SJSA1 (cell line): ENCODE data around the gene PC. TPM values are rescaled to one million over a fixed set of nuclear protein-coding genes. Genes with fewer than 3 reads are reported as not detected.

ENCODE experiments used
- DNase-seq, 2 experiments: peaks; one replicate each; pipeline ENCODE4 v3.0.0-alpha.2; 2015 to 2020; ENCODE audit warnings: low spot score in 2 of 2, low read depth in 1 of 2
- H3K27ac ChIP-seq: fragments of 250-450 bp; sonication (Bioruptor Pico); 2 replicates; pipeline ENCODE4 v1.5.1; 2020; ENCODE audit warnings: mild to moderate bottlenecking, moderate library complexity
- H3K27me3 ChIP-seq: fragments of 250-450 bp; sonication (Bioruptor Pico); replicated peaks from 2 replicates; pipeline ENCODE4 v1.5.1; 2020; ENCODE audit warnings: mild to moderate bottlenecking, moderate library complexity
- H3K36me3 ChIP-seq: fragments of 250-450 bp; sonication (Bioruptor Pico); 2 replicates; pipeline ENCODE4 v1.5.1; 2020; ENCODE audit warnings: mild to moderate bottlenecking
- H3K4me1 ChIP-seq: fragments of 250-450 bp; sonication (Bioruptor Pico); replicated peaks from 2 replicates; pipeline ENCODE4 v1.6.1; 2021; ENCODE audit warnings: mild to moderate bottlenecking
- H3K4me3 ChIP-seq: fragments of 250-450 bp; sonication (Bioruptor Pico); 2 replicates; pipeline ENCODE4 v1.5.1; 2020; ENCODE audit warnings: mild to moderate bottlenecking
- H3K9me3 ChIP-seq: fragments of 250-450 bp; sonication (Bioruptor Pico); replicated peaks from 2 replicates; pipeline ENCODE4 v1.5.1; 2020; ENCODE audit warnings: mild to moderate bottlenecking
- total RNA-seq: library from RNA; depleted of rRNA; stranded (reverse); fragments of >200 nt; shearing (Covaris generic); gene quantifications from 2 replicates; pipeline ENCODE4 v1.2.3, GENCODE V29; 2014

PC gene
- total RNA-seq, 1 experiment from 2014 or later, result 42.0 TPM

DNA sequence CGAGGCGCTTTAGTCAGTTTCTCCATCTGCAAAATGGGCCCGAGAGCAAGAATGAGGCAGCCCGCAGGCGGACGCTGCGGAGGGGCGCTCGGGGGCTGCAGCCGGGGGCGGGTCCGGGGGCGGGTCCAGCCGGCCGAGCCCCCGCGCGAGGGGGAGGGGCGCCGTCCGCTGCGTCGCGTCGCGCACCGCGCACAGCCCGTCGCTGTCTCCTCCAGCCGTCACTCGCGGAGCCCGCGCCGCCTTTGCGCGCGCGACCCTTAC is 282 bp downstream of the PC start:
- Histone ChIP-seq H3K4me1 (peaks cover 22% of the 10 kb centered on the region), H3K27me3 (no peaks in the 10 kb centered on the region), H3K27ac (peak overlapping the region; percentile 32; the same call in 1 of the 2 replicates), H3K4me3 (peak overlapping the region; percentile 82), H3K9me3 (peaks cover 8% of the 10 kb centered on the region; the same call in 1 of the 2 replicates), H3K36me3 (peaks cover 8% of the 10 kb centered on the region)
- no peak for DNase-seq

GRCh38 chr11:66956689-66957290 is 1.4 kb downstream of the PC start:
- Histone ChIP-seq H3K9me3 (peaks cover 8% of the 10 kb centered on the region; the same call in 1 of the 2 replicates), H3K4me3 (no peak overlapping the region), H3K27ac (no peak overlapping the region), H3K4me1 (peaks cover 22% of the 10 kb centered on the region), H3K36me3 (peaks cover 16% of the 10 kb centered on the region), H3K27me3 (no peaks in the 10 kb centered on the region)
- DNase-seq, result peak in 1 of 2 experiments; percentile 54

DNA sequence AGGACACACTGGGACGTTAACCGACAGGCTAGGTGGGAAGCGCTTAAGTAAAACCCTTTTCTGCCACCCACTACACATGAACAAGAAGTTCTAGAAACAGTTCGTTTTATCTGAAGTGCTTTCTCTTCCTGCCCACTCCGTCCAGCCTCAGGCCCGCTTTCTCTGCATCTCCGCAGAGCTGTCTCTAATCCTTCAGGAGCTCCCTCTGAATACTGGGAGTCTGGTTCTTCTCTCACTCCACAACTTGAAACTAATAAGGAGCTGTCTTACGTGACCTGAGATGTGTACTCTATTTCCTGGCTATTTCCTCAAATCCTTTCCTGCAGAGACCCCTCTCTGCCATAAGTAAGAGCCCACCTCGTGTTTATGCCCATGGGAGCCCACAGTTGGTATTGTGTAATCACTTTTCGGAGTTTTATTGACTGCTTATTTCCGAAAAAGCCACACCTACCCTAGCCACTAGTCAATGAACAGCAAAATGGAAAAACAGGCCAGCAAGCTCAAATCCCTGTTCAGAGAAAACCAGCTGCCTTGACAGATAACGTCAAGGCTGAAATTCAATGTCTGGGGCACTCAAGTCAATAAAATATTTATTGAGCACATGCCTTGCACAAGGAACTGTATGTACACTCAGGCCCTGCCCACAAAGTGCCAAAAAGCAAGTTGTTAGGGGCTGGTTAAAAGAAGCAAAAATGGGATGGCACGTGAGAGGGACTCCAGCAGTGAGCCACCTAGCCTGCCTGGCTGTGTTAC is 4.9 kb downstream of the PC start:
- Histone ChIP-seq H3K4me1 (peaks cover 21% of the 10 kb centered on the region), H3K27me3 (no peaks in the 10 kb centered on the region), H3K4me3 (no peak overlapping the region), H3K36me3 (peaks cover 31% of the 10 kb centered on the region), H3K9me3 (no peaks in the 10 kb centered on the region), H3K27ac (no peak overlapping the region)
- no peak for DNase-seq

GRCh38 chr11:66951927-66952337 is 6.3 kb downstream of the PC start:
- DNase-seq, result no peak
- H3K27ac ChIP-seq, result no peak overlapping the region
- H3K4me3 ChIP-seq, result no peak overlapping the region
- H3K36me3 ChIP-seq, result peaks cover 34% of the 10 kb centered on the region
- no peaks in the 10 kb centered on the region for H3K27me3 ChIP-seq
- no peaks in the 10 kb centered on the region for H3K9me3 ChIP-seq
- peaks cover 12% of the 10 kb centered on the region for H3K4me1 ChIP-seq

DNA sequence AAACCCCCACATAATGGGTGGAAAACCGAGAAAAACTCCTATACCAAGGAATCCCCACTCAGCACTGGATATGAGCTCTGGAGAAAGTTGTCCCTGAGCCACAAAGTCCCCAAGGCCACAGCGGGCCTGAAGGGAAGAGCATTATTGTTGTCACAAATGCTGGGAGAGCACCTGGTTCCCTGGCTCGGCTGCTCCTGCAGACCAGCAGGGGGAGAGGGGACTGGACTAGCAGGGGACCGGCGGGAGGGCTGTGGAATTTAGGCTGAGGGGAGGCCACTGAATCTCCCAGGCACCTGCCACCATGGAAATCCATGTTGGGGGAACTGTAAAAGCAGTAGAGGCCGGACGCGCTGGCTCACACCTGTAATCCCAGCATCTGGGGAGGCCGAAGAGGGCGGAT is 7.0 kb downstream of the PC start:
- no peak for DNase-seq
- no peaks in the 10 kb centered on the region for H3K27me3 ChIP-seq
- no peak overlapping the region for H3K27ac ChIP-seq
- no peaks in the 10 kb centered on the region for H3K9me3 ChIP-seq
- peaks cover 7% of the 10 kb centered on the region for H3K4me1 ChIP-seq
- H3K4me3 ChIP-seq, result no peak overlapping the region
- H3K36me3 ChIP-seq, result peaks cover 34% of the 10 kb centered on the region

DNA sequence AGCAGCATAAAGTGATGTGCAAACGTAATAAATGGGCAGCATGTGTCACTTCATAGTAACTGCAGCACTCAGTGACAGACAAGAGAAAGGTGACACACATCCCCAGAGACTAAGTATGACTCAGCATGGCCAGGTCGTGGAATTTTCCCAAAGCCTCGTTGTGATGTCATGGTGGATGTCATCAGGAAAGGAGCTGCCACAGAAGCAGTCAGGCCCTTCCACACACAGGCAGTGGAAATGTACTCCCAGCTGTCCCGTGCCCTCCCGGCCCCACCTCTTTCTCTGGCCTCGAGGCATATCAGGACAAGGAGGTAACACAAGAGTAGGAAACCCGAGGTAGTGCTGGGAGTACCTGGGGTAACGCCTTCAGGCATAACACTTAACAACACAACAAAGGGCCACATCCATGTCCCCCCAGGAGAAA is 8.1 kb downstream of the PC start:
- no peaks in the 10 kb centered on the region for H3K27me3 ChIP-seq
- H3K27ac ChIP-seq, result peak overlapping the region; percentile 30
- DNase-seq, result peak; percentile 88 to 91
- H3K36me3 ChIP-seq, result peaks cover 33% of the 10 kb centered on the region
- H3K4me1 ChIP-seq, result peaks cover 7% of the 10 kb centered on the region
- no peaks in the 10 kb centered on the region for H3K9me3 ChIP-seq
- no peak overlapping the region for H3K4me3 ChIP-seq

GRCh38 chr11:66938582-66939135 is 19.5 kb downstream of the PC start:
- Histone ChIP-seq H3K27ac (no peak overlapping the region), H3K4me3 (no peak overlapping the region), H3K36me3 (peaks cover 7% of the 10 kb centered on the region), H3K27me3 (no peaks in the 10 kb centered on the region), H3K9me3 (no peaks in the 10 kb centered on the region), H3K4me1 (no peaks in the 10 kb centered on the region)
- no peak for DNase-seq

DNA sequence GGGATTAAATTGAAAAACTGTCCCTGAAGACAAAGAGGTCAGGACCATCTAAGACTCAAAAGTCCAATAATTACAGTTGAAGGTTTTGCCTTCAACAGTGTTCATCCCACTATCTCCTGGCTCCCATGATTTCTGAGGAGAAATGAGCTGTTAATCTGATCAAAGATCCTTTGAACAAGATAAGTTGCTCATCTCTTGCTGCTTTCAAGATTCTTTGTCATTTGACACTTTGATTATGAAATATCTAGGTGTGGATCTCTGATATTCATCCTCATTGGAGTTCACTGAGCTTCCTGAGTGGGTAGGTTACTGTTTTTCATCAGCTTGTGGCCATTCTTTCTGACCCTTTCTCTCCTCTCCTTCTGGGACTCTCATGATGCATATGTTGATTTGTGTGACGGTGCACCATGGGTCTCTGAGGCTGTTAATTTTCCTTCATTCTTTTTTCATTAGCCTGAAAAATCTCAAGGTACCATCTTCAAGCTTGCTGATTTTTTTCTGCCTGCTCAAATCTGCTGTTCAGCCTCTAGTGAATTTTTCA is 20.9 kb downstream of the PC start:
- DNase-seq, result no peak
- H3K4me3 ChIP-seq, result no peak overlapping the region
- H3K36me3 ChIP-seq, result peaks cover 4% of the 10 kb centered on the region
- H3K4me1 ChIP-seq, result no peaks in the 10 kb centered on the region
- no peaks in the 10 kb centered on the region for H3K27me3 ChIP-seq
- H3K9me3 ChIP-seq, result no peaks in the 10 kb centered on the region
- H3K27ac ChIP-seq, result no peak overlapping the region

- Histone ChIP-seq H3K36me3 (0 out of 2 replicates have a peak, but pooled peaks cover 4% of the 10 kb centered on the region), H3K4me3 (no peak overlapping the region), H3K27ac (no peak overlapping the region), H3K4me1 (no peaks in the 10 kb centered on the region), H3K9me3 (no peaks in the 10 kb centered on the region), H3K27me3 (no peaks in the 10 kb centered on the region)
- no peak for DNase-seq
These were observed 21.9 kb downstream of the PC start for GRCh38 chr11:66936311-66936711.

DNA sequence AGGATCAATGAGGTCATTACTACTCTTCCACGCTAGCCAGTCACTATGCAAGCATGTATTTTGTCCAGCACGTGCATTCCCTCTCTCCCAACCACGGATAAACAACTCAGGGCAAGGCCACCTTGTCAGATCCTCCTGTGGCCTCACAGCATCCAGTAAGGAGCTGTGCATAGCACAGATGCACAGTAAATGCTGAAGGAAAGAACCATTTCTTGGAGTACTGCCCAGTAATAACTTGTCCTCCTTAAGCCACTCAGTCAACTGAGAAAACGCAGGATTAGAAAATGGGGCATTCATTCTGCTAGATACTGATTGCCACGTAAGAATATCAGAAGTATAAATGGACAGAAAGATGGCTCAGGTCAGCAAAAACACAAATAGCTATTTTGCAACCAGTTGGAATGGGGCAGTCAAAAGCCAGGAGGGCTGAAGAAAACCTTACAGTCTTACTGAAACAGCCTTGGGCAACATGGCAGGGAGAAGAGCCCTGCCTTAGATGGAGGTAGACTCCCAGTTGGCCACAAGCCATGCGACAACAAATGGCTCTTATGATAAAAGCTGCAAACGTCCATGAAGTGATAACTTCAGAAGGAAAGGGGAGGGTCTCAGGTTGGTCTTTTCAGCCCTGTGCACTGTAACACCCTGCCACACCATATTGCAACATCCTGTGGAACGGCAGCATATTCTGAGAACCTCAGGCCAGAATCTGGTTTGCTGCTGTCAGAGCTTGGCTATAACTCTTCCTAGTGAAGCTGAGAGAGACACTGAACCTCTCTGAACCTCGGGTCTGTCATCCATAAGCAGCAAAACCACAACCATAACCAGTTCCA is 23.0 kb downstream of the PC start:
- Histone ChIP-seq H3K4me3 (no peak overlapping the region), H3K27me3 (no peaks in the 10 kb centered on the region), H3K36me3 (0 out of 2 replicates have a peak, but pooled peaks cover 4% of the 10 kb centered on the region), H3K27ac (no peak overlapping the region), H3K4me1 (no peaks in the 10 kb centered on the region), H3K9me3 (no peaks in the 10 kb centered on the region)
- no peak for DNase-seq

GRCh38 chr11:66933531-66933930 is 24.7 kb downstream of the PC start:
- no peak for DNase-seq
- Histone ChIP-seq H3K36me3 (0 out of 2 replicates have a peak, but pooled peaks cover 4% of the 10 kb centered on the region), H3K27ac (no peak overlapping the region), H3K4me1 (no peaks in the 10 kb centered on the region), H3K9me3 (no peaks in the 10 kb centered on the region), H3K4me3 (no peak overlapping the region), H3K27me3 (no peaks in the 10 kb centered on the region)

- H3K9me3 ChIP-seq, result no peaks in the 10 kb centered on the region
- no peaks in the 10 kb centered on the region for H3K27me3 ChIP-seq
- 0 out of 2 replicates have a peak, but pooled peaks cover 4% of the 10 kb centered on the region for H3K36me3 ChIP-seq
- no peak overlapping the region for H3K27ac ChIP-seq
- H3K4me1 ChIP-seq, result no peaks in the 10 kb centered on the region
- no peak for DNase-seq
- no peak overlapping the region for H3K4me3 ChIP-seq
These were observed 25.6 kb downstream of the PC start for GRCh38 chr11:66932543-66932942.

DNA sequence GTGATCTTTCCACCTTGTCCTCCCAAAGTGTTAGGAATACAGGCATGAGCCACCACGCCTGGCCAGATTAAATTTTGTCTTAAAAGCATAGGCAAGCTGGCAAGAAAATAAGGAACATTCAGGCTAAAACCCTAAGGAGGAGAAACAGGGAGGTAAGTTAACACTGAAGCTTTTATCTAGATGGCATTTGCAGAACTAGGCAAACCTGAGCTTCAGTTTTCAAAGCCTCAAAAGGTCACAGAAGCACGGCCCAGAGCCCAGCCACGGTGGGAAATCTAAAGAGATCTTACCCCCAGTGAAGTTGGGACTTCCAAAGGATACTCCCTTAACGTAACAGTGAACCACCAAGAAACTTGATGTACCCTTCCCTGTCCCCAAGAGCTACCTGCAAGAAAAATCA is 28.4 kb downstream of the PC start:
- no peaks in the 10 kb centered on the region for H3K4me1 ChIP-seq

More for the DNA sequence above, 28.4 kb downstream of the PC start:
- DNase-seq, result no peak
- H3K27ac ChIP-seq, result no peak overlapping the region
- H3K36me3 ChIP-seq, result no peaks in the 10 kb centered on the region
- no peak overlapping the region for H3K4me3 ChIP-seq
- no peaks in the 10 kb centered on the region for H3K27me3 ChIP-seq
- H3K9me3 ChIP-seq, result no peaks in the 10 kb centered on the region
